IMR-90 (cell line): Measurements from ENCODE around the gene SAMD5. TPM values are rescaled to one million over a fixed set of nuclear protein-coding genes. Genes with fewer than 3 reads are reported as not detected.
A peak's percentile ranks its signal among the peaks of the same experiment; 100 is the strongest.

ENCODE experiments used
- ATAC-seq: fragments of 200-7000 bp; cut with Tn5 transposase; 2 replicates; pipeline ENCODE4 v1.9.1; 2020; ENCODE audit warnings: low read depth, mild to moderate bottlenecking, moderate library complexity
- BruUV-seq: library from RNA; stranded (reverse); fragments of 400-500 nt; replicated peaks from 2 replicates; lab custom pipeline; 2021; lab: Mats Ljungman, UMichigan
- CTCF ChIA-PET: fragments of 300-600 bp; formaldehyde crosslinking; extraction: SDS; loops from one replicate; lab custom pipeline; 2021; ENCODE audit warnings: antibody characterized with exemption; lab: Yijun Ruan, JAX
- POLR2A ChIA-PET: fragments of 300-600 bp; sonication (Branson Sonifier 250); formaldehyde crosslinking; loops from one replicate; lab custom pipeline; 2022; ENCODE audit warnings: antibody characterized with exemption; ENCODE audit not compliant: unreplicated experiment; lab: Charles Lee
- DNase-seq: peaks from one replicate; pipeline ENCODE4 v3.0.0; 2013
- H2AFZ ChIP-seq: replicated peaks from 2 replicates; pipeline ENCODE3; 2013; ENCODE audit warnings: low read length, mild to moderate bottlenecking; ENCODE audit not compliant: poor library complexity
- H2AK5ac ChIP-seq: 2 replicates; pipeline ENCODE4 v1.6.1; 2013; ENCODE audit warnings: low read depth, low read length, inconsistent platforms
- H2AK9ac ChIP-seq: replicated peaks from 2 replicates; pipeline ENCODE3; 2013; ENCODE audit warnings: mild to moderate bottlenecking, low read depth, low read length, moderate library complexity; ENCODE audit not compliant: poor library complexity
- H2BK120ac ChIP-seq: 2 replicates; pipeline ENCODE4 v1.6.1; 2013; ENCODE audit warnings: low read depth, low read length, inconsistent platforms
- H2BK15ac ChIP-seq: 3 replicates; pipeline ENCODE4 v1.6.1; 2013; ENCODE audit warnings: low read depth, low read length, inconsistent platforms
- H2BK20ac ChIP-seq: 2 replicates; pipeline ENCODE4 v1.6.1; 2013; ENCODE audit warnings: low read depth, mild to moderate bottlenecking, inconsistent platforms, low read length, moderate library complexity
- H2BK5ac ChIP-seq: 2 replicates; pipeline ENCODE4 v1.6.1; 2013; ENCODE audit warnings: mild to moderate bottlenecking, low read depth, low read length, inconsistent platforms; ENCODE audit not compliant: poor library complexity, severe bottlenecking
- H3K14ac ChIP-seq: replicated peaks from 2 replicates; pipeline ENCODE4 v1.6.1; 2013; ENCODE audit warnings: low read depth, low read length, inconsistent platforms
- H3K18ac ChIP-seq: 2 replicates; pipeline ENCODE4 v1.6.1; 2013; ENCODE audit warnings: low read depth, low read length, control low read depth
- H3K23ac ChIP-seq: 2 replicates; pipeline ENCODE4 v1.6.1; 2013; ENCODE audit warnings: low read depth, low read length, inconsistent platforms
- H3K27ac ChIP-seq: 2 replicates; pipeline ENCODE4 v1.5.1; 2013; ENCODE audit warnings: mild to moderate bottlenecking, control low read depth, low read length; ENCODE audit not compliant: insufficient read depth
- H3K27me3 ChIP-seq: 2 replicates; pipeline ENCODE4 v1.6.1; 2013; ENCODE audit warnings: low read length; ENCODE audit not compliant: control insufficient read depth, insufficient read depth
- H3K36me3 ChIP-seq: 2 replicates; pipeline ENCODE4 v1.6.1; 2013; ENCODE audit warnings: low read length, mixed read lengths; ENCODE audit not compliant: control insufficient read depth, insufficient read depth
- H3K4ac ChIP-seq: 2 replicates; pipeline ENCODE4 v1.6.1; 2013; ENCODE audit warnings: low read depth, low read length, inconsistent platforms
- H3K4me1 ChIP-seq: 2 replicates; pipeline ENCODE4 v1.6.1; 2013; ENCODE audit warnings: low read length, mixed read lengths; ENCODE audit not compliant: control insufficient read depth, insufficient read depth
- H3K4me2 ChIP-seq: 2 replicates; pipeline ENCODE4 v1.6.1; 2013; ENCODE audit warnings: low read depth, mild to moderate bottlenecking, control low read depth, low read length, moderate library complexity
- H3K4me3 ChIP-seq: 2 replicates; pipeline ENCODE4 v1.5.1; 2013; ENCODE audit warnings: low read depth, mild to moderate bottlenecking, control low read depth, low read length, moderate library complexity; ENCODE audit not compliant: insufficient read depth
- H3K56ac ChIP-seq: 2 replicates; pipeline ENCODE4 v1.6.1; 2013; ENCODE audit warnings: low read length, inconsistent platforms; ENCODE audit not compliant: insufficient read depth; ENCODE audit errors: extremely low read depth
- H3K79me1 ChIP-seq, 2 experiments: 2 replicates each; pipeline ENCODE4 v1.6.1; 2013; ENCODE audit warnings: low read length in 2 of 2, inconsistent platforms in 1 of 2, low read depth in 1 of 2
- H3K9ac ChIP-seq: 2 replicates; pipeline ENCODE4 v1.6.1; 2013; ENCODE audit warnings: low read depth, low read length, control low read depth
- H3K9me1 ChIP-seq: 2 replicates; pipeline ENCODE4 v1.6.1; 2013; ENCODE audit warnings: low read length, inconsistent platforms; ENCODE audit not compliant: insufficient read depth
- H3K9me3 ChIP-seq: 2 replicates; pipeline ENCODE4 v1.6.1; 2013; ENCODE audit warnings: low read length; ENCODE audit not compliant: control insufficient read depth, insufficient read depth
- H4K20me1 ChIP-seq: 2 replicates; pipeline ENCODE4 v1.6.1; 2013; ENCODE audit warnings: low read length, inconsistent platforms; ENCODE audit not compliant: insufficient read depth
- H4K5ac ChIP-seq: 2 replicates; pipeline ENCODE4 v1.6.1; 2013; ENCODE audit warnings: mild to moderate bottlenecking, low read depth, low read length, control low read depth
- H4K8ac ChIP-seq, 2 experiments: 2 replicates each; pipeline ENCODE4 v1.6.1; 2013; ENCODE audit warnings: low read depth in 2 of 2, low read length in 2 of 2, control low read depth in 1 of 2, inconsistent platforms in 1 of 2
- H4K91ac ChIP-seq: 2 replicates; pipeline ENCODE4 v1.6.1; 2013; ENCODE audit warnings: low read depth, low read length, inconsistent platforms; ENCODE audit not compliant: insufficient read depth
- BHLHE40 ChIP-seq: fragments of 150-350 bp; IDR thresholded peaks from 2 replicates; pipeline ENCODE4 v1.6.1; 2016; ENCODE audit warnings: mild to moderate bottlenecking, low read depth, low read length
- CEBPB ChIP-seq: IDR thresholded peaks from 2 replicates; pipeline ENCODE4 v1.6.1; 2012; ENCODE audit warnings: low read depth, low read length, improper control_type of control experiment
- CHD1 ChIP-seq: IDR thresholded peaks from 2 replicates; pipeline ENCODE4 v1.6.1; 2012; ENCODE audit warnings: low read depth, low read length, improper control_type of control experiment
- CTCF ChIP-seq: conservative IDR thresholded peaks from 2 replicates; pipeline ENCODE4 v1.5.1; 2012; ENCODE audit warnings: mild to moderate bottlenecking, low read depth, low read length, improper control_type of control experiment
- ELK1 ChIP-seq: fragments of 150-350 bp; IDR thresholded peaks from 2 replicates; pipeline ENCODE4 v1.6.1; 2016; ENCODE audit warnings: low read depth, mild to moderate bottlenecking, low read length, moderate library complexity, borderline replicate concordance
- FOS ChIP-seq: fragments of 150-350 bp; IDR thresholded peaks from 2 replicates; pipeline ENCODE4 v1.6.1; 2016; ENCODE audit warnings: low read depth, low read length
- MAFK ChIP-seq: IDR thresholded peaks from 2 replicates; pipeline ENCODE4 v1.6.1; 2012; ENCODE audit warnings: low read depth, low read length, improper control_type of control experiment
- MXI1 ChIP-seq: IDR thresholded peaks from 2 replicates; pipeline ENCODE4 v1.6.1; 2012; ENCODE audit warnings: low read depth, mild to moderate bottlenecking, low read length, moderate library complexity, borderline replicate concordance
- NFE2L2 ChIP-seq: fragments of 150-350 bp; IDR thresholded peaks from 2 replicates; pipeline ENCODE4 v1.6.1; 2016; ENCODE audit warnings: low read depth, mild to moderate bottlenecking, low read length
- POLR2A ChIP-seq: IDR thresholded peaks from 2 replicates; pipeline ENCODE4 v1.6.1; 2012; ENCODE audit warnings: mild to moderate bottlenecking, low read depth, low read length
- RAD21 ChIP-seq: IDR thresholded peaks from 2 replicates; pipeline ENCODE4 v1.6.1; 2012; ENCODE audit warnings: low read length, improper control_type of control experiment
- RFX5 ChIP-seq: IDR thresholded peaks from 2 replicates; pipeline ENCODE4 v1.8.0; 2012; ENCODE audit warnings: low read depth, mild to moderate bottlenecking, low read length, moderate library complexity
- SMC3 ChIP-seq: fragments of 150-350 bp; IDR thresholded peaks from 2 replicates; pipeline ENCODE4 v1.6.1; 2016; ENCODE audit warnings: low read depth, mild to moderate bottlenecking, antibody characterized with exemption, low read length, moderate library complexity
- WGBS, 2 experiments: methylation state at CpG; one replicate each; pipeline versions ENCODE4 v1.1.5 to v1.1.7; 2013; ENCODE audit warnings: missing lambda C conversion rate in 2 of 2; ENCODE audit not compliant: insufficient read length in 1 of 2; ENCODE audit errors: extremely low coverage in 2 of 2; 5-methylcytosine and 5-hydroxymethylcytosine counted together
- dilution Hi-C: fragments of 300-500 bp; cut with HindIII; formaldehyde crosslinking; loops from one replicate; pipeline ENCODE4 v1.14.3; 2018; ENCODE audit warnings: low sequenced_read_pairs; ENCODE audit not compliant: unreplicated experiment
- in situ Hi-C: fragments of 300-500 bp; cut with MboI; formaldehyde crosslinking; loops from 3 replicates; pipeline ENCODE4 v1.14.3; 2019; ENCODE audit warnings: low sequenced_read_pairs, inconsistent platforms, mixed read lengths
- intact Hi-C: fragments of 100-400 bp; cut with micrococcal nuclease; formaldehyde crosslinking; loops from 2 replicates; pipeline ENCODE4 v1.10.0; 2022
- polyA plus RNA-seq, 3 experiments: library from polyadenylated mRNA; depleted of rRNA; stranded (reverse); fragments of >200 nt; gene quantifications; 2 replicates each; pipeline ENCODE4 v1.2.3, GENCODE V29; 2012; ENCODE audit warnings: low replicate concordance in 1 of 3
- total RNA-seq: library from RNA; depleted of rRNA; stranded (reverse); fragments of >200 nt; gene quantifications from 2 replicates; pipeline ENCODE4 v1.2.3, GENCODE V29; 2012

SAMD5 gene
- total and polyA plus RNA-seq, 2 of the 4 experiments (the other 2 are of a cell fraction) = 1.0 to 1.6 TPM

- H3K4me2 ChIP-seq = no peak overlapping the region
- no peaks in the 10 kb centered on the region for H3K27me3 ChIP-seq
- H2AK5ac ChIP-seq = no peak overlapping the region
- H2AFZ ChIP-seq = no peak overlapping the region
- intact Hi-C loops = no loop called here
- no peak overlapping the region for H2AK9ac ChIP-seq
- no peak overlapping the region for H2BK20ac ChIP-seq
- ChIA-PET CTCF (no interaction called here), POLR2A (no interaction called here)
- no peaks in the 10 kb centered on the region for H4K20me1 ChIP-seq
- no peak overlapping the region for H3K27ac ChIP-seq
- WGBS, 2 experiments = no CpG with 5 or more reads among the region's 4 CpGs
- H3K79me1 ChIP-seq = no peaks in the 10 kb centered on the region; a peak in 1 of 4 replicates
- H4K8ac ChIP-seq = no peak overlapping the region
- no peak overlapping the region for H3K18ac ChIP-seq
- H3K9ac ChIP-seq = no peak overlapping the region
- H4K91ac ChIP-seq = no peak overlapping the region
- TF ChIP-seq CTCF = no peak
- TF ChIP-seq RFX5 = no peak
- TF ChIP-seq SMC3 = no peak
- no peak for TF ChIP-seq MXI1
- no peak for TF ChIP-seq ELK1
- TF ChIP-seq BHLHE40 = no peak
- no peak for TF ChIP-seq MAFK
- TF ChIP-seq FOS = no peak; the same call in 1 of the 2 replicates
- TF ChIP-seq CHD1 = no peak
- TF ChIP-seq POLR2A = no peak
- no peak for TF ChIP-seq NFE2L2
- TF ChIP-seq RAD21 = no peak
- TF ChIP-seq CEBPB = no peak
- peaks cover 3% of the 10 kb centered on the region for H3K4me1 ChIP-seq
- peak; percentile 55 for DNase-seq
- no peak overlapping the region for H3K14ac ChIP-seq
- no peak overlapping the region for H2BK5ac ChIP-seq
- H3K9me3 ChIP-seq = no peaks in the 10 kb centered on the region
- H2BK120ac ChIP-seq = no peak overlapping the region
- no peak overlapping the region for H3K4me3 ChIP-seq
- H3K36me3 ChIP-seq = no peaks in the 10 kb centered on the region
- dilution Hi-C loops = no loop called here
- H3K56ac ChIP-seq = no peak overlapping the region
- H3K9me1 ChIP-seq = 0 out of 2 replicates have a peak, but pooled peaks cover 3% of the 10 kb centered on the region
- BruUV-seq = no TSS peak
- H3K4ac ChIP-seq = no peak overlapping the region
- H2BK15ac ChIP-seq = no peak overlapping the region
- H4K5ac ChIP-seq = no peak overlapping the region
- H3K23ac ChIP-seq = no peak overlapping the region
- peak; percentile 74 for ATAC-seq
- in situ Hi-C loops = no loop called here
Measured at GRCh38 chr6:147549531-147549930, 41.0 kb downstream of the SAMD5 start.
